Renal pelvis (tissue), 4 donors: ENCODE data around the gene CUEDC2. TPM values are rescaled to one million over a fixed set of nuclear protein-coding genes. Genes with fewer than 3 reads are reported as not detected.

Experiments used
- DNase-seq: peaks from one replicate; pipeline ENCODE4 v3.0.0-alpha.2; 2013
- polyA plus RNA-seq, 3 donors: library from polyadenylated mRNA; unstranded; fragments of 120-200 nt; gene quantifications; one replicate each; pipeline ENCODE4 v1.2.1, GENCODE V29; 2013; ENCODE audit not compliant: insufficient read length in 3 of 3

The CUEDC2 gene
- polyA plus RNA-seq, 3 donors: 77.1 to 93.1 (median 91.5) TPM

- DNase-seq: no peak
Observed at GRCh38 chr10:102413053-102413705, 19.2 kb downstream of the CUEDC2 start.

- no peak for DNase-seq
Observed at GRCh38 chr10:102412293-102412692, 20.1 kb downstream of the CUEDC2 start.

GRCh38 chr10:102411341-102412255 lies 20.8 kb downstream of the CUEDC2 start:
- no peak for DNase-seq

- no peak for DNase-seq
Observed at GRCh38 chr10:102410429-102411073, 21.8 kb downstream of the CUEDC2 start.

GRCh38 chr10:102409604-102410428 lies 22.6 kb downstream of the CUEDC2 start:
- no peak for DNase-seq

GRCh38 chr10:102408728-102409603 lies 23.4 kb downstream of the CUEDC2 start:
- DNase-seq: no peak

- no peak for DNase-seq
Observed at GRCh38 chr10:102408131-102408727, 24.1 kb downstream of the CUEDC2 start.

- DNase-seq: no peak
Observed at GRCh38 chr10:102407425-102408130, 24.8 kb downstream of the CUEDC2 start.

- no peak for DNase-seq
Observed at GRCh38 chr10:102406815-102407214, 25.6 kb downstream of the CUEDC2 start.

GRCh38 chr10:102405632-102406031 lies 26.7 kb downstream of the CUEDC2 start:
- DNase-seq: no peak

- no peak for DNase-seq
Observed at GRCh38 chr10:102405108-102405571, 27.2 kb downstream of the CUEDC2 start.

GRCh38 chr10:102404361-102405107 lies 27.8 kb downstream of the CUEDC2 start:
- DNase-seq: no peak

GRCh38 chr10:102403115-102403514 lies 29.3 kb downstream of the CUEDC2 start:
- no peak for DNase-seq

- no peak for DNase-seq
Observed at GRCh38 chr10:102402512-102402896, 29.9 kb downstream of the CUEDC2 start.

GRCh38 chr10:102401735-102402511 lies 30.5 kb downstream of the CUEDC2 start:
- DNase-seq: no peak

GRCh38 chr10:102401342-102401654 lies 31.1 kb downstream of the CUEDC2 start:
- no peak for DNase-seq

- no peak for DNase-seq
Observed at GRCh38 chr10:102400598-102401341, 31.6 kb downstream of the CUEDC2 start.
